Activated CD4-positive, alpha-beta T cell treated with anti-CD3 and anti-CD28 coated beads, Interleukin-2, amount 10 ng/mL, durations not matched to agents 24 days and 14 days (primary cell): ENCODE results near the gene RELN. TPM values are rescaled to one million over a fixed set of nuclear protein-coding genes. Genes with fewer than 3 reads are reported as not detected.
"Not testable (repeated sequence)": the region's sequence is repeated elsewhere in the genome, so short reads cannot be mapped to it uniquely, and the experiment has no call there.

Source experiments
- DNase-seq: peaks from one replicate; pipeline ENCODE4 v3.0.0; 2022
- H3K27ac Mint-ChIP-seq: one replicate; pipeline ENCODE4 v1.8.0; 2022; ENCODE audit warnings: mild to moderate bottlenecking, mixed read lengths
- H3K27me3 Mint-ChIP-seq: one replicate; pipeline ENCODE4 v1.8.0; 2022; ENCODE audit warnings: mixed read lengths
- H3K36me3 Mint-ChIP-seq: one replicate; pipeline ENCODE4 v1.8.0; 2022; ENCODE audit warnings: low read depth, mild to moderate bottlenecking, mixed read lengths
- H3K4me1 Mint-ChIP-seq: one replicate; pipeline ENCODE4 v1.8.0; 2021; ENCODE audit warnings: mixed read lengths
- H3K4me3 Mint-ChIP-seq: one replicate; pipeline ENCODE4 v1.8.0; 2022; ENCODE audit warnings: mild to moderate bottlenecking, moderate library complexity, mixed read lengths
- H3K9me3 Mint-ChIP-seq: one replicate; pipeline ENCODE4 v1.8.0; 2021; ENCODE audit warnings: mixed read lengths
- intact Hi-C: fragments of 100-400 bp; cut with micrococcal nuclease; formaldehyde crosslinking; loops from one replicate; pipeline ENCODE4 v1.15.1; 2023
- total RNA-seq: library from RNA; stranded (reverse); gene quantifications from 2 replicates; pipeline ENCODE4 v1.2.3, GENCODE V29; 2022

RELN gene
- total RNA-seq, 1 donor from 2014 or later = not detected

GRCh38 chr7:103856929-103857328, 132.5 kb downstream of the RELN start:
- Mint-ChIP-seq H3K4me1 (no peaks in the 10 kb centered on the region), H3K36me3 (no peaks in the 10 kb centered on the region), H3K27ac (no peak overlapping the region), H3K27me3 (no peaks in the 10 kb centered on the region), H3K9me3 (no peaks in the 10 kb centered on the region), H3K4me3 (no peak overlapping the region)
- no peak for DNase-seq
- intact Hi-C loops = no loop called here

GRCh38 chr7:103855671-103856070, 133.8 kb downstream of the RELN start:
- H3K4me1 Mint-ChIP-seq = no peaks in the 10 kb centered on the region
- no peak overlapping the region for H3K4me3 Mint-ChIP-seq
- H3K27me3 Mint-ChIP-seq = no peaks in the 10 kb centered on the region
- no peaks in the 10 kb centered on the region for H3K9me3 Mint-ChIP-seq
- no peak for DNase-seq
- no peaks in the 10 kb centered on the region for H3K36me3 Mint-ChIP-seq
- no peak overlapping the region for H3K27ac Mint-ChIP-seq
- intact Hi-C loops = no loop called here

GRCh38 chr7:103854611-103855010, 134.8 kb downstream of the RELN start:
- H3K36me3 Mint-ChIP-seq = no peaks in the 10 kb centered on the region
- no peak for DNase-seq
- intact Hi-C loops = no loop called here
- no peaks in the 10 kb centered on the region for H3K9me3 Mint-ChIP-seq
- H3K4me1 Mint-ChIP-seq = no peaks in the 10 kb centered on the region
- no peaks in the 10 kb centered on the region for H3K27me3 Mint-ChIP-seq
- H3K27ac Mint-ChIP-seq = no peak overlapping the region
- no peak overlapping the region for H3K4me3 Mint-ChIP-seq

- no peaks in the 10 kb centered on the region for H3K9me3 Mint-ChIP-seq
- DNase-seq = no peak
- H3K36me3 Mint-ChIP-seq = no peaks in the 10 kb centered on the region
- no peaks in the 10 kb centered on the region for H3K27me3 Mint-ChIP-seq
- H3K27ac Mint-ChIP-seq = no peak overlapping the region
- intact Hi-C loops = no loop called here
- H3K4me1 Mint-ChIP-seq = no peaks in the 10 kb centered on the region
- H3K4me3 Mint-ChIP-seq = no peak overlapping the region
Observed at GRCh38 chr7:103851357-103851756, 138.1 kb downstream of the RELN start.

- intact Hi-C loops = no loop called here
Observed at GRCh38 chr7:103843689-103844480, 145.6 kb downstream of the RELN start.

GRCh38 chr7:103833401-103833800, 156.1 kb downstream of the RELN start:
- no peak for DNase-seq
- H3K27ac Mint-ChIP-seq = no peak overlapping the region
- H3K4me1 Mint-ChIP-seq = no peaks in the 10 kb centered on the region
- no peak overlapping the region for H3K4me3 Mint-ChIP-seq
- intact Hi-C loops = no loop called here
- H3K27me3 Mint-ChIP-seq = no peaks in the 10 kb centered on the region
- H3K9me3 Mint-ChIP-seq = no peaks in the 10 kb centered on the region
- H3K36me3 Mint-ChIP-seq = no peaks in the 10 kb centered on the region

More at GRCh38 chr7:103843689-103844480, 145.6 kb downstream of the RELN start:
- Mint-ChIP-seq H3K9me3 (no peaks in the 10 kb centered on the region), H3K27me3 (no peaks in the 10 kb centered on the region), H3K27ac (no peak overlapping the region), H3K36me3 (no peaks in the 10 kb centered on the region), H3K4me1 (no peaks in the 10 kb centered on the region), H3K4me3 (no peak overlapping the region)
- DNase-seq = no peak

GRCh38 chr7:103832438-103832837, 157.0 kb downstream of the RELN start:
- peaks cover 2% of the 10 kb centered on the region for H3K27me3 Mint-ChIP-seq
- H3K27ac Mint-ChIP-seq = no peak overlapping the region
- no peak for DNase-seq
- intact Hi-C loops = no loop called here
- no peaks in the 10 kb centered on the region for H3K4me1 Mint-ChIP-seq
- no peak overlapping the region for H3K4me3 Mint-ChIP-seq
- H3K9me3 Mint-ChIP-seq = no peaks in the 10 kb centered on the region
- no peaks in the 10 kb centered on the region for H3K36me3 Mint-ChIP-seq

- DNase-seq = no peak
- H3K36me3 Mint-ChIP-seq = no peaks in the 10 kb centered on the region
- H3K9me3 Mint-ChIP-seq = no peaks in the 10 kb centered on the region
- intact Hi-C loops = no loop called here
- H3K27ac Mint-ChIP-seq = no peak overlapping the region
- H3K4me1 Mint-ChIP-seq = no peaks in the 10 kb centered on the region
- H3K4me3 Mint-ChIP-seq = no peak overlapping the region
- H3K27me3 Mint-ChIP-seq = peaks cover 2% of the 10 kb centered on the region
Observed at GRCh38 chr7:103824251-103824650, 165.2 kb downstream of the RELN start.

- no peaks in the 10 kb centered on the region for H3K4me1 Mint-ChIP-seq
- H3K36me3 Mint-ChIP-seq = no peaks in the 10 kb centered on the region
- no peak overlapping the region for H3K27ac Mint-ChIP-seq
- no peak overlapping the region for H3K4me3 Mint-ChIP-seq
- H3K9me3 Mint-ChIP-seq = no peaks in the 10 kb centered on the region
- H3K27me3 Mint-ChIP-seq = peaks cover under 1% of the 10 kb centered on the region
- DNase-seq = no peak
- intact Hi-C loops = no loop called here
Observed at GRCh38 chr7:103823084-103823483, 166.4 kb downstream of the RELN start.

- no peak overlapping the region for H3K4me3 Mint-ChIP-seq
- intact Hi-C loops = no loop called here
- no peaks in the 10 kb centered on the region for H3K9me3 Mint-ChIP-seq
- DNase-seq = no peak
- no peaks in the 10 kb centered on the region for H3K4me1 Mint-ChIP-seq
- H3K36me3 Mint-ChIP-seq = no peaks in the 10 kb centered on the region
- H3K27me3 Mint-ChIP-seq = no peaks in the 10 kb centered on the region
- no peak overlapping the region for H3K27ac Mint-ChIP-seq
Observed at GRCh38 chr7:103821092-103821491, 168.4 kb downstream of the RELN start.

- H3K9me3 Mint-ChIP-seq, H3K36me3 Mint-ChIP-seq, DNase-seq, H3K4me1 Mint-ChIP-seq, H3K27ac Mint-ChIP-seq, H3K27me3 Mint-ChIP-seq, intact Hi-C loops, H3K4me3 Mint-ChIP-seq: not testable (repeated sequence)
Observed at GRCh38 chr7:103815972-103816371, 173.5 kb downstream of the RELN start.

GRCh38 chr7:103813970-103814369, 175.5 kb downstream of the RELN start:
- no peak for DNase-seq
- H3K27me3 Mint-ChIP-seq = peaks cover 2% of the 10 kb centered on the region
- H3K9me3 Mint-ChIP-seq = no peaks in the 10 kb centered on the region
- intact Hi-C loops = no loop called here
- H3K27ac Mint-ChIP-seq = no peak overlapping the region
- no peaks in the 10 kb centered on the region for H3K36me3 Mint-ChIP-seq
- peaks cover 4% of the 10 kb centered on the region for H3K4me1 Mint-ChIP-seq
- H3K4me3 Mint-ChIP-seq = no peak overlapping the region

- H3K4me1 Mint-ChIP-seq = peaks cover 4% of the 10 kb centered on the region
- intact Hi-C loops = no loop called here
- H3K36me3 Mint-ChIP-seq = no peaks in the 10 kb centered on the region
- no peak overlapping the region for H3K4me3 Mint-ChIP-seq
- DNase-seq = peak; percentile 64
- H3K27ac Mint-ChIP-seq = no peak overlapping the region
- H3K27me3 Mint-ChIP-seq = peaks cover 2% of the 10 kb centered on the region
- H3K9me3 Mint-ChIP-seq = no peaks in the 10 kb centered on the region
Observed at GRCh38 chr7:103811997-103812396, 177.5 kb downstream of the RELN start.

- Mint-ChIP-seq H3K4me3 (no peak overlapping the region), H3K9me3 (no peaks in the 10 kb centered on the region), H3K27ac (no peak overlapping the region), H3K36me3 (no peaks in the 10 kb centered on the region), H3K4me1 (peaks cover 4% of the 10 kb centered on the region), H3K27me3 (peaks cover 2% of the 10 kb centered on the region)
- intact Hi-C loops = no loop called here
- no peak for DNase-seq
Observed at GRCh38 chr7:103811290-103811689, 178.2 kb downstream of the RELN start.
